DND-41 (cell line): ENCODE results near the gene FBXW8.
A peak's percentile ranks its signal among the peaks of the same experiment; 100 is the strongest.

Experiments
- ATAC-seq: fragments of 200-7000 bp; cut with Tn5 transposase; 3 replicates; pipeline ENCODE4 v1.9.1; 2021; ENCODE audit warnings: low read depth; ENCODE audit not compliant: insufficient read depth
- DNase-seq: peaks from one replicate; pipeline ENCODE4 v3.0.0-alpha.2; 2020
- H2AFZ ChIP-seq: 2 replicates; pipeline ENCODE4 v1.6.0; 2012; ENCODE audit warnings: low read depth, low read length
- H3K27ac ChIP-seq: 2 replicates; pipeline ENCODE4 v1.5.1; 2012; ENCODE audit warnings: low read length, inconsistent platforms
- H3K27me3 ChIP-seq: fragments of 200-600 bp; sonication (generic); 2 replicates; pipeline ENCODE4 v1.6.0; 2012; ENCODE audit warnings: low read length, mild to moderate bottlenecking, inconsistent platforms; ENCODE audit not compliant: insufficient read depth, poor library complexity
- H3K36me3 ChIP-seq: 2 replicates; pipeline ENCODE4 v1.5.1; 2012; ENCODE audit warnings: low read length, inconsistent platforms; ENCODE audit not compliant: insufficient read depth
- H3K4me1 ChIP-seq: 2 replicates; pipeline ENCODE4 v1.5.1; 2012; ENCODE audit warnings: mild to moderate bottlenecking, low read length; ENCODE audit not compliant: insufficient read depth
- H3K4me2 ChIP-seq: 2 replicates; pipeline ENCODE4 v1.6.0; 2012; ENCODE audit warnings: mild to moderate bottlenecking, moderate library complexity, low read length, inconsistent platforms; ENCODE audit not compliant: insufficient read depth
- H3K4me3 ChIP-seq, 2 experiments: fragments of 200-600 bp in 1 of 2; shearing (Covaris generic) in 1 of 2; 2 replicates each; pipeline ENCODE4 v1.5.1; 2012 to 2016; ENCODE audit warnings: inconsistent platforms in 2 of 2, low read length in 2 of 2, mild to moderate bottlenecking in 2 of 2, low read depth in 1 of 2, moderate library complexity in 1 of 2
- H3K79me2 ChIP-seq: 2 replicates; pipeline ENCODE4 v1.6.0; 2012; ENCODE audit warnings: low read length, inconsistent platforms; ENCODE audit not compliant: insufficient read depth
- H3K9ac ChIP-seq: 2 replicates; pipeline ENCODE4 v1.6.0; 2012; ENCODE audit warnings: low read depth, mild to moderate bottlenecking, inconsistent platforms, low read length, moderate library complexity
- H3K9me3 ChIP-seq: 2 replicates; pipeline ENCODE4 v1.5.1; 2012; ENCODE audit warnings: low read length, moderate library complexity, mild to moderate bottlenecking, inconsistent platforms; ENCODE audit not compliant: insufficient read depth, severe bottlenecking
- H4K20me1 ChIP-seq: 2 replicates; pipeline ENCODE4 v1.6.0; 2012; ENCODE audit warnings: low read length; ENCODE audit not compliant: insufficient read depth
- CTCF ChIP-seq: IDR thresholded peaks from 2 replicates; pipeline ENCODE4 v1.5.1; 2012; ENCODE audit warnings: borderline replicate concordance, low read length, moderate library complexity, mild to moderate bottlenecking; ENCODE audit not compliant: poor library complexity, severe bottlenecking; ENCODE audit errors: extremely low read depth
- EZH2 ChIP-seq: IDR thresholded peaks from 3 replicates; pipeline ENCODE4 v1.6.1; 2012; ENCODE audit warnings: borderline replicate concordance, low read depth, mild to moderate bottlenecking, moderate library complexity, low read length, inconsistent platforms; ENCODE audit not compliant: severe bottlenecking

Gene FBXW8

GRCh38 chr12:117049295-117049694 is 138.5 kb downstream of the FBXW8 start:
- no peaks in the 10 kb centered on the region for H3K27me3 ChIP-seq
- TF ChIP-seq CTCF (no peak), EZH2 (no peak)
- H4K20me1 ChIP-seq: no peaks in the 10 kb centered on the region
- peak overlapping the region; percentile 27; the same call in 1 of the 2 replicates for H3K27ac ChIP-seq
- no peaks in the 10 kb centered on the region for H3K9me3 ChIP-seq
- DNase-seq (no peak), ATAC-seq (no peak)
- H3K4me2 ChIP-seq: no peak overlapping the region
- H3K36me3 ChIP-seq: peaks cover 43% of the 10 kb centered on the region
- no peaks in the 10 kb centered on the region for H3K79me2 ChIP-seq
- no peak overlapping the region for H2AFZ ChIP-seq
- H3K4me1 ChIP-seq: no peaks in the 10 kb centered on the region
- H3K9ac ChIP-seq: no peak overlapping the region
- no peak overlapping the region for H3K4me3 ChIP-seq

DNA sequence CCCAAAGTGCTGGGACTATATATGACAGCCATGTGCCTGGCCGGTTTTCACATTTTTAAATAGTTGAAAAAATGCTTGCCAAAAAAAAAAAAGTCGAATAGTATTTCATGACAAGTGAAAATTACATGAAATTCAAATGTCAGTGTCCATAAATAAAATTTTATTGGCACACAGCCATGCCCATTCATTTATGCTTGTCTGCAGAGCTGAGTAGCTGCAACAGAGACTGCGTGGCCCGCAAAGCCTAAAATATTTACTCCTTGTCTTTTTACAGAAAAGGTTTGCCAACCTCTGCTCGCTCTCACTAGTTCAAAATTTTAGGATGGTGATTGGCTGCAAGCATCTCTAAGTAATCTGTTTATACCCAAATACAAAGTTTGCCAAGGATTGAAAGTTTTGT is 139.3 kb downstream of the FBXW8 start:
- H4K20me1 ChIP-seq: no peaks in the 10 kb centered on the region
- no peaks in the 10 kb centered on the region for H3K9me3 ChIP-seq
- TF ChIP-seq EZH2 (no peak), CTCF (no peak)
- ATAC-seq (no peak), DNase-seq (no peak)
- no peak overlapping the region for H3K4me3 ChIP-seq
- H3K27ac ChIP-seq: peak overlapping the region; percentile 34; the same call in 1 of the 2 replicates
- no peak overlapping the region for H3K4me2 ChIP-seq
- H3K79me2 ChIP-seq: no peaks in the 10 kb centered on the region
- no peak overlapping the region for H2AFZ ChIP-seq
- no peak overlapping the region for H3K9ac ChIP-seq
- H3K27me3 ChIP-seq: no peaks in the 10 kb centered on the region
- H3K36me3 ChIP-seq: peaks cover 46% of the 10 kb centered on the region
- H3K4me1 ChIP-seq: no peaks in the 10 kb centered on the region

GRCh38 chr12:117051380-117051779 is 140.6 kb downstream of the FBXW8 start:
- Histone ChIP-seq H3K27ac (no peak overlapping the region), H3K9ac (no peak overlapping the region), H3K27me3 (no peaks in the 10 kb centered on the region), H3K4me2 (no peak overlapping the region), H2AFZ (no peak overlapping the region), H3K4me1 (no peaks in the 10 kb centered on the region), H3K4me3 (no peak overlapping the region), H3K36me3 (peaks cover 50% of the 10 kb centered on the region), H3K79me2 (no peaks in the 10 kb centered on the region), H3K9me3 (no peaks in the 10 kb centered on the region), H4K20me1 (no peaks in the 10 kb centered on the region)
- TF ChIP-seq EZH2 (no peak), CTCF (no peak)
- ATAC-seq: no peak
- DNase-seq: no peak
